ENCODE results near the gene CCDC191.

Gene CCDC191

DNA sequence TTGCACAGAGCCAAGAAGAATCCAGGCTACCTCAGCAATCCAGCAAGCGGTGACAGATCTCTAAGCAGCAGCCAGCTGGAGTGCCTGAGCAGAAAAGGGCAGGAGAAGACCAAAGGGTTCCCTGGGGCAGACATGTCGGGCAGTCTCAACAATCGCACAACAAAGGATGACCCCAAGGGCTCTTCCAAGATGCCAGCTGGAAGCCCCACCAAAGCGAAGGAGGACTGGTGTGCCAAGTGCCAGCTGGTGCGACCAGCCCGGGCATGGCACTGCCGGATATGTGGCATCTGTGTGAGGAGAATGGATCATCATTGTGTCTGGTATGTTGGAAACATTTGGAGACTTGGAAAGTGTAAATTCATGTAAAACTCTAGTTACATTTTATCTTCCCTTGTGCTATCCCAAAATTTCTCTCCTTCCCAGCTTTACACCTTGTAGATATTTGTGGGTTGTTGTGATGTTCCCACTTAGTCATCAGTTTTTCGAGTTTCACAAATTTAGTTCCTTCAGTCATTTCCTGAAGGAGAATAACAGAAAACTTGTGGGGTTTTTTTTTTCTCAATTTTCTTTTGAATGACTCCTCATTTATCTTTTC, 102.1 kb downstream of the CCDC191 start:
- DNase-seq: no peak

DNA sequence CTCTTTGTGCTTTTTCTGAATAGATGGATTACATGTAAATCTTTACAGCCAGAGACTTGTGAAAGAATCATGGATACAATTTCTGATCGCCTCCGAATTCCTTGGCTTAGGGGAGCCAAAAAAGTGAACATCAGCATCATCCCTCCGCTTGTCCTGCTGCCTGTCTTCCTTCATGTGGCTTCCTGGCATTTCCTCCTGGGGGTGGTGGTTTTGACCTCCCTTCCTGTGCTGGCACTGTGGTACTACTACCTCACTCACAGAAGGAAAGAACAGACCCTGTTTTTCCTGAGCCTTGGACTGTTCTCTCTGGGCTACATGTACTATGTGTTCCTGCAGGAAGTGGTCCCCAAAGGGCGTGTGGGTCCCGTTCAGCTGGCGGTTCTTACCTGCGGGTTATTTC, 102.6 kb downstream of the CCDC191 start:
- no peak for DNase-seq

DNA sequence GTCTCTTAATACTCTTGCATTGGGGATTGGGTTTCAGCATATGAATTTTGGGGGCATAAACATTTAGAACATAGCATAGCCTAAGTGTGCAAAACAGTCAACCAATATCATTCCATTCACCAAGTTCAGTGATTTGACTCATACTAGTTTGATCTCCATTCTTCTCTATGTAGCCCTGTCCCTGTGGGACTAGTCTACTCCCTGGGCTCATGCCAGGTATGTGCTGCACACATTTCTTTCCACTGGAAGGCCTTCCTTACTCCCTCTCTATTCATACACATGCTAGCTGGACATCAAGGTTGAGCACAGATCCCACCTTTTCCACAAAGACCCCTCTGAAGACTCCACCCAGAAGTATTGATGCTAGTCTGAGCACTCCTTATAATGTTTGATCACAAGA, 103.4 kb downstream of the CCDC191 start:
- DNase-seq: no peak

DNA sequence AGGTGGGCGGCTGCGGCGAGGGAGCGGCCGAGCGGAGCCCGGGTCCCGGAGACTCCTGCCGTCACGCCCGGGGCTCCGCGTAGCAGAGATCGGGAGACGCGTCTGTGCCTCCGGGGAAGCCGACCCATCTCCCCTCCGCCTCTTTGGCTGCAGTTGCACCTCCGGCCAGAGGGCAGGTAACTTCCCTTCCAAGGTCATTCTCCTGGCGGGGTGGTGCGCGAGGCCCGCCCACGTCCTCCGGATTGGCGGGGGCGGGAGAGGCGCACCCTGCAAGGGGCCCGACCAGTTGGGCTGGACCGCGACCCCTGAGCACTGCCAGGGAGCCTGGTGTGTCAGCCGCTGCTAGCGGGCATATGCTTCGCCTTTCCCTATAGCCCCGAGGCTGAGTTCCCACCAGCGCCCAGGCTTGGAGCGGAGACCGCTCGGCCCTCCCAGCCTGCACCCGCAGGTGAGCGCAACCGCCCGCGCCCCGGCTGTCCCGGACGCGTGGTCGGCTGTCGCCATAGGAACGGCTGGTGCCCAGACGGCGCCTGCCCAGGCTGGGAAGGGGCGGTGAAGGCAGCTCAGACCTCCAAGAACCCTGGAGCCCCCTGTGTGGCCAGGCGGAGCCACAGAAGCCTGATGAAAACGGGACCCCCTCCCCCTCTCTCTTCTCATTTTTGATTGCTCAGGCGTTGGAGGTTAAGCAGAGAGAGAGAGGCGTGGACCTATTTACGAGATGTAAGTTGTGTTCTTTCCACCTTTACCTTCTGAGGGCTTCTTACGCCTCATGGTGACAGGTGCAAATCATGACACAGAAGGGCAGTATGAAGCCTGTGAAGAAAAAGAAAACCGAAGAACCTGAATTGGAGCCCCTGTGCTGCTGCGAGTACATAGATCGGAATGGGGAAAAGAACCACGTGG, 108.1 kb downstream of the CCDC191 start:
- no peak for DNase-seq

DNA sequence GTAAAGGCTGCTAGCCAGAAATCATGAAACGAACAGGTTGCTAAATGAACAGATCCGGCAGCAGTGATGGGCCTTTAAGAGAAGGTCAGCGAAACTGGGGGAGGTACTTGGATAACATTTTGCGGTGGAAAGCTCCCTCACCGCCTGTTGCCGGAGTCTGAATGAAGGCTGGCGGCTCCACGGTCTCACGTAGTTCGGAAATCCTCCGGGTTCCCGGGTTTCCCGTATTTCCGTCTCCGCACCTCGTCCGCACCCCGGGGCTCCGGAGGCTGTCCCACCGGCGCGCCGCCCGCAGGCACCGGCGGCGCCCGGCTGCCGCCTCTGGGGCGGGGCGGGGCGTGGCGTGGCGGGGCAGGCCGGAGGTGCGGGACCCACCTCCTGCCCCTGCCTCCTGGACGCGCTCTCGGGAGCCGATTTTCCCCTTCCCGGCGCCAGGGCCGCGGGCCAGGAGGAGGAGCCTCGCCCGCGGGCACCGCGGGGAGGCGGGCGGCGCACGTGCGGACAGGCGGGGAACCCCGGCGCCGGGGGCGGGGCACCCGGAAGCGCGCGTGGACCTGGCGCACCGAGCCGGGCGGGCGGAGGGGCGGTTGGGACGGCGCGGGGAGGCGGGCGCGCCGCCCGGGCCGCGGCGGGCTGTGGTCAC, 108.8 kb downstream of the CCDC191 start, which contains the start of gene ZDHHC23:
TSS of gene ZDHHC23 (plus strand) at position 642 of the 643 bp plus-strand sequence. CDS start 790 bp downstream, outside the sequence.
- DNase-seq: peak; percentile 11

DNA sequence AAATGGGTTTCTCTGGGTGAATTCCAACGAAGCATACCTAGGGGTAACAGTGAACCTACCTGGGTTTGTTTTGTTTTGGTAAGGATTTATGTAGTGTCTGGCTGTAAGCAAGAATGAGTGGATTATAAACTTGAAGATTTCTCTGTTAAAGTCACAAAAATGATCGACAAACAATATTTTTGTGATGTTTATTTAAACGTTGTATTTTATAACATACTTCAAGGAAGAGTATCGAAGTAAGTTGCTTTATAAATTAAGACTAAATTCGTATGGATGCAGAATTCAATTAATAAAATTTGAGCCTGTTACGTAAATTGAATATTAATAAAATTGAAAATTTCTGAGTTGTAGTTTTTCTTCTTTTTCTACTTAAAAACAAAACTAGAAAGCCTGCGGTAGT, 109.5 kb downstream of the CCDC191 start:
- DNase-seq: no peak

DNA sequence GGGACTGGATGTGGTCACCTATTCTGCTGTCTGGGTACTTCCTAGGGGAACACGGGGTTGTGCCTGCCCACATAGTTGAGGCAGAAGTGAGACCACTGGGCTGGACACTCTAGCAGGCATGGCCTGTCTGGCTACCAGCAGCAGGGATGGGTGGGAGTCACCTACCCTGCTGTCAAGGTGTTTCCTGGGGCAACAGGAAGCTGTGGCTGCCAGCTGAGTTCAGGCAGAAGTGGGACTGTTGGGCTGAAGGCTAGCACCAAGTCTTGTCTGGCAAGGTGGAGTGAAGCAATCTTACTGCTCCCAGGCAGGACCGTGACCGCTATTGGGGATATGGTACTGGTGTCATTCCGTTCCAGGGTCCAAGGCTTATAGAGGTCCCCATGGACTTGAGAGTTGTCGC, 128.8 kb downstream of the CCDC191 start:
- DNase-seq: peak; percentile 14

DNA sequence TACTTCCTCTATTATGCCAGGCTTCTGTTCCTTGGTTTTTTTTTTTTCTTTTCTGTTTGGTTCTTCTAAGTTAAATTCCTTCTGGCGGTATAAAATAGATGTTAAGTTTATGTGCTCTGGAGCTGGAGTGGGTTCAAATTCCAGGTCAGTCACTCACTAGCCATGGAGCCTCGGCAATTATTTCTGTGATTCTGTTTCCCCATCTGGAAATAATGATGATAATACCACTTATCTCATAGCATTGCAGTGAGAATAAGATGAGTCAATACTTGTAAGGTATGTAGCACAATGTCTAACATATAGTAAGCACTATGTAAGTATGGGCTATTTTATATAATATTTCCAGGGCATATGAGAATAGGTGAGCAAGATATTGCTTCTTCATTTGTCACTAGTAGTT, 141.7 kb downstream of the CCDC191 start:
- no peak for DNase-seq
